Measurements from ENCODE around the gene JARID2.

The JARID2 gene

GRCh38 chr6:15331629-15332251 is 85.9 kb downstream of the JARID2 start:
- DNase-seq (ENCODE audit: low read depth in 3 of 3) = no peak

GRCh38 chr6:15332446-15332845 is 86.6 kb downstream of the JARID2 start:
- DNase-seq (ENCODE audit: low read depth in 3 of 3) = no peak

- no peak for DNase-seq (ENCODE audit: low read depth in 3 of 3)
These were observed 89.5 kb downstream of the JARID2 start for GRCh38 chr6:15335385-15335784.

- no peak for DNase-seq (ENCODE audit: low read depth in 3 of 3)
These were observed 90.0 kb downstream of the JARID2 start for GRCh38 chr6:15335916-15336315.

- DNase-seq (ENCODE audit: low read depth in 3 of 3) = no peak
These were observed 91.2 kb downstream of the JARID2 start for GRCh38 chr6:15336900-15337560.

GRCh38 chr6:15337582-15337981 is 91.7 kb downstream of the JARID2 start:
- DNase-seq (ENCODE audit: low read depth in 3 of 3) = no peak

- DNase-seq (ENCODE audit: low read depth in 3 of 3) = no peak
These were observed 92.6 kb downstream of the JARID2 start for GRCh38 chr6:15338476-15338875.

GRCh38 chr6:15339081-15339480 is 93.2 kb downstream of the JARID2 start:
- no peak for DNase-seq (ENCODE audit: low read depth in 3 of 3)

- no peak for DNase-seq (ENCODE audit: low read depth in 3 of 3)
These were observed 94.3 kb downstream of the JARID2 start for GRCh38 chr6:15340105-15340601.

GRCh38 chr6:15340775-15341174 is 94.9 kb downstream of the JARID2 start:
- no peak for DNase-seq (ENCODE audit: low read depth in 3 of 3)

GRCh38 chr6:15341311-15342001 is 95.6 kb downstream of the JARID2 start:
- no peak for DNase-seq (ENCODE audit: low read depth in 3 of 3)

- DNase-seq (ENCODE audit: low read depth in 3 of 3) = no peak
These were observed 96.2 kb downstream of the JARID2 start for GRCh38 chr6:15342114-15342513.

GRCh38 chr6:15343490-15344191 is 97.8 kb downstream of the JARID2 start:
- no peak for DNase-seq (ENCODE audit: low read depth in 3 of 3)

GRCh38 chr6:15344192-15344519 is 98.3 kb downstream of the JARID2 start:
- DNase-seq (ENCODE audit: low read depth in 3 of 3) = no peak

GRCh38 chr6:15344831-15345230 is 99.0 kb downstream of the JARID2 start:
- DNase-seq (ENCODE audit: low read depth in 3 of 3) = no peak

GRCh38 chr6:15346315-15346714 is 100.4 kb downstream of the JARID2 start:
- DNase-seq (ENCODE audit: low read depth in 3 of 3) = no peak

GRCh38 chr6:15348528-15348927 is 102.7 kb downstream of the JARID2 start:
- no peak for DNase-seq (ENCODE audit: low read depth in 3 of 3)

- DNase-seq (ENCODE audit: low read depth in 3 of 3) = no peak
These were observed 103.5 kb downstream of the JARID2 start for GRCh38 chr6:15349379-15349778.

- DNase-seq (ENCODE audit: low read depth in 3 of 3) = no peak
These were observed 104.7 kb downstream of the JARID2 start for GRCh38 chr6:15350386-15351083.

- DNase-seq (ENCODE audit: low read depth in 3 of 3) = no peak
These were observed 105.8 kb downstream of the JARID2 start for GRCh38 chr6:15351631-15352030.

GRCh38 chr6:15352220-15352619 is 106.4 kb downstream of the JARID2 start:
- no peak for DNase-seq (ENCODE audit: low read depth in 3 of 3)

GRCh38 chr6:15352845-15353244 is 107.0 kb downstream of the JARID2 start:
- DNase-seq (ENCODE audit: low read depth in 3 of 3) = no peak
